PC-9 (cell line): ENCODE results near the gene CCNF. TPM values are rescaled to one million over a fixed set of nuclear protein-coding genes. Genes with fewer than 3 reads are reported as not detected.

Source experiments
- BruUV-seq: library from RNA; stranded (reverse); fragments of 400-500 nt; replicated peaks from 2 replicates; lab custom pipeline; 2021; lab: Mats Ljungman, UMichigan
- CTCF ChIA-PET: fragments of 300-600 bp; sonication (Branson Sonifier 250); formaldehyde crosslinking; loops from one replicate; lab custom pipeline; 2022; ENCODE audit warnings: antibody characterized with exemption; lab: Charles Lee
- POLR2A ChIA-PET: fragments of 300-600 bp; sonication (Branson Sonifier 250); formaldehyde crosslinking; loops from one replicate; lab custom pipeline; 2022; ENCODE audit warnings: antibody characterized with exemption; ENCODE audit not compliant: unreplicated experiment; lab: Charles Lee
- DNase-seq, 2 experiments: peaks; one replicate each; pipeline versions ENCODE4 v3.0.0 to v3.0.0-alpha.2; 2015 to 2022; ENCODE audit warnings: mixed read lengths in 1 of 2
- H2AFZ ChIP-seq: fragments of 200-600 bp; sonication (generic); 2 replicates; pipeline ENCODE4 v1.8.1; 2017; ENCODE audit warnings: antibody characterized with exemption
- H3F3A ChIP-seq: fragments of 200-600 bp; sonication (generic); 2 replicates; pipeline ENCODE4 v1.8.1; 2017; ENCODE audit warnings: antibody characterized with exemption, mild to moderate bottlenecking, low read depth; ENCODE audit not compliant: insufficient read depth
- H3K27ac ChIP-seq: fragments of 200-600 bp; sonication (generic); 2 replicates; pipeline ENCODE4 v1.6.1; 2016; ENCODE audit warnings: mixed run types
- H3K27me3 ChIP-seq: fragments of 200-600 bp; sonication (generic); 2 replicates; pipeline ENCODE4 v1.6.1; 2016; ENCODE audit warnings: low read depth, mixed run types; ENCODE audit not compliant: insufficient read depth
- H3K36me3 ChIP-seq: fragments of 200-600 bp; sonication (generic); 2 replicates; pipeline ENCODE4 v1.6.1; 2016; ENCODE audit warnings: low read depth, mixed run types
- H3K4me1 ChIP-seq: fragments of 200-600 bp; sonication (generic); replicated peaks from 2 replicates; pipeline ENCODE4 v1.6.1; 2016; ENCODE audit warnings: mixed run types; ENCODE audit not compliant: insufficient read depth
- H3K4me2 ChIP-seq: fragments of 200-600 bp; sonication (generic); 2 replicates; pipeline ENCODE4 v1.6.1; 2017; ENCODE audit warnings: mixed run types
- H3K4me3 ChIP-seq: fragments of 200-600 bp; sonication (generic); 2 replicates; pipeline ENCODE4 v1.6.1; 2016; ENCODE audit warnings: mixed run types
- H3K79me2 ChIP-seq: fragments of 200-600 bp; sonication (generic); 2 replicates; pipeline ENCODE4 v1.6.1; 2017; ENCODE audit warnings: low read depth, mixed run types
- H3K9me2 ChIP-seq: fragments of 200-600 bp; sonication (generic); 2 replicates; pipeline ENCODE4 v1.8.1; 2017; ENCODE audit warnings: mild to moderate bottlenecking; ENCODE audit not compliant: insufficient read depth
- H3K9me3 ChIP-seq: fragments of 200-600 bp; sonication (generic); 2 replicates; pipeline ENCODE4 v1.8.1; 2016; ENCODE audit warnings: low read depth; ENCODE audit not compliant: insufficient read depth
- H4K20me1 ChIP-seq: fragments of 200-600 bp; sonication (generic); 2 replicates; pipeline ENCODE4 v1.8.1; 2017; ENCODE audit not compliant: insufficient read depth
- EZH2 ChIP-seq: fragments of 200-600 bp; sonication (generic); IDR thresholded peaks from 2 replicates; pipeline ENCODE4 v1.8.0; 2017; ENCODE audit warnings: antibody characterized with exemption, low read depth
- intact Hi-C: fragments of 100-400 bp; cut with micrococcal nuclease; formaldehyde crosslinking; loops from one replicate; pipeline ENCODE4 v1.10.0; 2022; ENCODE audit not compliant: unreplicated experiment
- total RNA-seq: library from RNA; stranded (reverse); gene quantifications from 2 replicates; pipeline ENCODE4 v1.2.3, GENCODE V29; 2021
- TF ChIP-seq, protein P1 (sequence below): fragments of 200-600 bp; sonication (generic); conservative IDR thresholded peaks from 2 replicates; pipeline ENCODE4 v1.6.1; 2017; ENCODE audit warnings: mixed run types, antibody characterized with exemption, mild to moderate bottlenecking, moderate library complexity

Gene CCNF
- total RNA-seq, 1 experiment from 2014 or later, result 69.0 TPM

DNA sequence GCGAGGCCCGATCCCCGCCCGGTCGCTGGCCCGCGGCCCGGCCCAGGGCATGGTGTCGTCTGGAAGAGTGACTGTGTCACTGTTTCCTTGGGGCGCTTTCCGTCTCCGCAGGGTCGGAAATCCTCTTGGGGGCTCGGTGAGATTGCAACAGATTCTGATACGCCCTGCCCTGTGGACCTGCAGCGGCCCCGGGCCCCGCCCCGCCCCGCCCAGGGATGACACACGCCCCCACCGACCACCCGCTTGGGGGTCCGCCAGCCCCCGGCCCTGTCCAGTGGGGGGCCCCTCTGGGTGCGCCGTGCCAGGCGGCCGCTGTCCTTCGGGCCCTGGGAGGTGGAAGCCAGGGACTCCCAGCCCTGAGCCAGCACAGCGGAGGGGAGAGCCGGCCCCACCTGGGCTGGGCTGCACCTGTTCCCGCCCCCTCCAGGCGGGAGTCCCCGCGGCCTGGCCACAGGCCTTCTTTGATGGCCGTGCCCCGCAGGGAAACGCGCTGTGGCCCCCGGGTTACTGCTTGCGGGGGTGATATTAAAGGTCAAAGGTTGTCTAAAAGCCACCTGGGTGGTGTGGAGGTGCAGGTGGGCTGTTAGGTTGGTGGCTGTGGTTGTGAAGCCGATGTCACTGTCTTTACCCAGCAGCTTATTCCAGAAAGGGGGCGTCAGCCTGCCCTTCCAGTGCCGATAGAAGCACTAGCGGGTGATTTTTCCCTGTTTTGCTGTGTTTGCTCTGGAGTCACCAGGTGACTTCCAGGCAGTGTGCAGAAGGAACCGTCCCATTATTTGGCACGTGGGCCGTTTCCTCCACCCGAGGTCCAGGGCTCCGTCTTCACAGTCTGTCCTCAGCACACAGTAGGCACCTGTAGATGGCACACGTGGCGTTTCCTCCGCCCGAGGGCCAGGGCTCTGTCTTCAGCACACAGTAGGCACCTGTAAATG lies 46.4 kb downstream of the CCNF start:
- Histone ChIP-seq H3K4me1 (peaks cover 13% of the 10 kb centered on the region; the same call in 1 of the 2 replicates), H3K79me2 (peaks cover 13% of the 10 kb centered on the region), H3K9me3 (no peaks in the 10 kb centered on the region), H3K27me3 (no peaks in the 10 kb centered on the region), H3K36me3 (no peaks in the 10 kb centered on the region), H4K20me1 (peaks cover 13% of the 10 kb centered on the region; the same call in 1 of the 2 replicates), H2AFZ (0 out of 2 replicates have a peak overlapping the region, but pooled peaks have one; percentile 40), H3K4me2 (peak overlapping the region; percentile 78), H3F3A (peaks cover 17% of the 10 kb centered on the region; the same call in 1 of the 2 replicates), H3K9me2 (no peaks in the 10 kb centered on the region), H3K27ac (no peak overlapping the region), H3K4me3 (peak overlapping the region; percentile 62)
- CTCF ChIA-PET, result no interaction called here
- BruUV-seq, result no TSS peak
- no peak for TF ChIP-seq EZH2
- TF ChIP-seq, protein P1, sequence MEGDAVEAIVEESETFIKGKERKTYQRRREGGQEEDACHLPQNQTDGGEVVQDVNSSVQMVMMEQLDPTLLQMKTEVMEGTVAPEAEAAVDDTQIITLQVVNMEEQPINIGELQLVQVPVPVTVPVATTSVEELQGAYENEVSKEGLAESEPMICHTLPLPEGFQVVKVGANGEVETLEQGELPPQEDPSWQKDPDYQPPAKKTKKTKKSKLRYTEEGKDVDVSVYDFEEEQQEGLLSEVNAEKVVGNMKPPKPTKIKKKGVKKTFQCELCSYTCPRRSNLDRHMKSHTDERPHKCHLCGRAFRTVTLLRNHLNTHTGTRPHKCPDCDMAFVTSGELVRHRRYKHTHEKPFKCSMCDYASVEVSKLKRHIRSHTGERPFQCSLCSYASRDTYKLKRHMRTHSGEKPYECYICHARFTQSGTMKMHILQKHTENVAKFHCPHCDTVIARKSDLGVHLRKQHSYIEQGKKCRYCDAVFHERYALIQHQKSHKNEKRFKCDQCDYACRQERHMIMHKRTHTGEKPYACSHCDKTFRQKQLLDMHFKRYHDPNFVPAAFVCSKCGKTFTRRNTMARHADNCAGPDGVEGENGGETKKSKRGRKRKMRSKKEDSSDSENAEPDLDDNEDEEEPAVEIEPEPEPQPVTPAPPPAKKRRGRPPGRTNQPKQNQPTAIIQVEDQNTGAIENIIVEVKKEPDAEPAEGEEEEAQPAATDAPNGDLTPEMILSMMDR, result no peak
- intact Hi-C loops, result no loop called here
- DNase-seq, result peak in 1 of 2 experiments; percentile 65
- POLR2A ChIA-PET, result interaction anchor here (0.9 kb wide), 1 partner anchor 261 kb away, joined by 3 read pairs; the partner anchor contains the start of gene PGP

DNA sequence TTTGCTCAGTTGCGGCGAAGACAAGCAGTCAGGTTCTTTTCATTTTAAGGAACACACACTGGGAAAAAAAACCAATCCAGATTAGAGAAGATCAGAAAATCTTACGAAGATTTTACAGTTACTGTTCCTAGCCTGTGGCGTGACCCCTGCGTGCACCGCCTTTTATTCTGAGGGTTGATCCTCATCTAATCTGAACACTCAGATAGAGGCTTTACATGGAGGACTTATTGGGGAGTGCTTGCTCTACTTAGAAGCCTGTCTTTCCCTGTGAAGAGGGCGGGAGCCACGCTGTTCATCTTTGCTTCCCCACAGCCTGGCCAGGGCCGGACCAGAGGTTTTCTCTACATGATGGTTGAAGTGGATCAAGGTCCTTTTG lies 47.1 kb downstream of the CCNF start:
- ChIA-PET CTCF (no interaction called here), POLR2A (no interaction called here)
- no peaks in the 10 kb centered on the region for H3K36me3 ChIP-seq
- TF ChIP-seq, protein P1, result no peak
- no peak for TF ChIP-seq EZH2
- H3K27ac ChIP-seq, result no peak overlapping the region
- H3K9me3 ChIP-seq, result no peaks in the 10 kb centered on the region
- no peak for DNase-seq
- peaks cover 13% of the 10 kb centered on the region; the same call in 1 of the 2 replicates for H4K20me1 ChIP-seq
- H3F3A ChIP-seq, result peaks cover 17% of the 10 kb centered on the region; the same call in 1 of the 2 replicates
- H3K9me2 ChIP-seq, result no peaks in the 10 kb centered on the region
- TSS peak; percentile 33 for BruUV-seq
- peak overlapping the region; percentile 62; the same call in 1 of the 2 replicates for H3K4me3 ChIP-seq
- peaks cover 13% of the 10 kb centered on the region for H3K79me2 ChIP-seq
- H2AFZ ChIP-seq, result no peak overlapping the region
- H3K4me2 ChIP-seq, result peak overlapping the region; percentile 78
- no peaks in the 10 kb centered on the region for H3K27me3 ChIP-seq
- intact Hi-C loops, result no loop called here
- peaks cover 13% of the 10 kb centered on the region; the same call in 1 of the 2 replicates for H3K4me1 ChIP-seq

DNA sequence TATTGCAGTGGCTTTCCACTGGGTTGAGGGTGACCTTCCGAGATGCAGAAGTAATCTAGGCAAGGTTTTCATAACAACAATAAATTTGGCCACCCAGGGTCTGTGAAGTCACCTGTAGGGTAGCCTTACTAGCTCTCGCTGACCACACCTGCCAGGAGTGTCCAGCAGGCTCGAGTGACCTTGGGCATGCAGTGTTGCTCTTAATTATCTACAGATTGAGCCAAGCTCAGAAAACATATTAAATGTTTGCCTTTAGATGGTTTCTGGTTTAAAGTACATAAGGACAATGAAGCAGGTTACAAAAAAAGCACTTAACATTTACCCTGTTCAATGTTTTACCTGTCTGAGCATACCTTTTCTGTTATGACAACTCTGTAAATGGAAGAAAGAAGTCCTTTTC lies 47.5 kb downstream of the CCNF start:
- ChIA-PET POLR2A (no interaction called here), CTCF (no interaction called here)
- Histone ChIP-seq H2AFZ (no peak overlapping the region), H3K36me3 (no peaks in the 10 kb centered on the region), H3K4me3 (no peak overlapping the region), H3K4me1 (peaks cover 13% of the 10 kb centered on the region; the same call in 1 of the 2 replicates), H3K4me2 (no peak overlapping the region), H3K27ac (no peak overlapping the region), H3K9me2 (no peaks in the 10 kb centered on the region), H3K27me3 (no peaks in the 10 kb centered on the region), H3K79me2 (peaks cover 13% of the 10 kb centered on the region), H4K20me1 (peaks cover 13% of the 10 kb centered on the region; the same call in 1 of the 2 replicates), H3K9me3 (no peaks in the 10 kb centered on the region), H3F3A (peaks cover 17% of the 10 kb centered on the region; the same call in 1 of the 2 replicates)
- intact Hi-C loops, result no loop called here
- DNase-seq, result no peak
- no TSS peak for BruUV-seq
- TF ChIP-seq, protein P1, result no peak
